H9 (cell line): ENCODE results near the gene EIF2S3B. TPM values are rescaled to one million over a fixed set of nuclear protein-coding genes. Genes with fewer than 3 reads are reported as not detected.

ENCODE experiments used
- DNase-seq: peaks from one replicate; pipeline ENCODE4 v3.0.0-alpha.2; 2017
- H2AFZ ChIP-seq: one replicate; pipeline ENCODE4 v1.6.1; 2013; ENCODE audit warnings: mild to moderate bottlenecking, low read length, control low read depth, moderate library complexity
- H2AK5ac ChIP-seq: 2 replicates; pipeline ENCODE4 v1.6.1; 2013; ENCODE audit warnings: low read length, control low read depth, mixed read lengths; ENCODE audit not compliant: insufficient read length
- H2BK120ac ChIP-seq: one replicate; pipeline ENCODE4 v1.6.1; 2013; ENCODE audit warnings: low read depth, mild to moderate bottlenecking, low read length, control low read depth, inconsistent platforms; ENCODE audit not compliant: poor library complexity, severe bottlenecking
- H2BK12ac ChIP-seq: 2 replicates; pipeline ENCODE4 v1.6.1; 2013; ENCODE audit warnings: low read length, control low read depth, mixed read lengths, low read depth; ENCODE audit not compliant: insufficient read length
- H2BK15ac ChIP-seq: 2 replicates; pipeline ENCODE4 v1.6.1; 2013; ENCODE audit warnings: low read depth, low read length, control low read depth
- H2BK20ac ChIP-seq: one replicate; pipeline ENCODE4 v1.6.1; 2013; ENCODE audit warnings: low read depth, mild to moderate bottlenecking, low read length, control low read depth, inconsistent platforms; ENCODE audit not compliant: poor library complexity, severe bottlenecking
- H2BK5ac ChIP-seq: 2 replicates; pipeline ENCODE4 v1.6.1; 2013; ENCODE audit warnings: low read length, control low read depth, mixed read lengths; ENCODE audit not compliant: insufficient read length
- H3K14ac ChIP-seq: 2 replicates; pipeline ENCODE4 v1.6.1; 2013; ENCODE audit warnings: low read length, control low read depth; ENCODE audit not compliant: insufficient read depth
- H3K18ac ChIP-seq: 2 replicates; pipeline ENCODE4 v1.6.1; 2013; ENCODE audit warnings: low read depth, mild to moderate bottlenecking, mixed read lengths, low read length, control low read depth; ENCODE audit not compliant: insufficient read length
- H3K23ac ChIP-seq: 2 replicates; pipeline ENCODE4 v1.6.1; 2013; ENCODE audit warnings: low read length, control low read depth, mixed read lengths, low read depth; ENCODE audit not compliant: insufficient read length
- H3K23me2 ChIP-seq: 2 replicates; pipeline ENCODE4 v1.6.1; 2013; ENCODE audit warnings: low read depth, mild to moderate bottlenecking, mixed read lengths, low read length, control low read depth; ENCODE audit not compliant: insufficient read length, poor library complexity, severe bottlenecking
- H3K27ac ChIP-seq: 2 replicates; pipeline ENCODE4 v1.5.1; 2013; ENCODE audit warnings: low read length, control low read depth, mixed read lengths, low read depth; ENCODE audit not compliant: insufficient read length
- H3K27me3 ChIP-seq: 2 replicates; pipeline ENCODE4 v1.6.1; 2013; ENCODE audit warnings: low read length, control low read depth, inconsistent platforms; ENCODE audit not compliant: insufficient read depth
- H3K4ac ChIP-seq: 2 replicates; pipeline ENCODE4 v1.6.1; 2013; ENCODE audit warnings: low read depth, mild to moderate bottlenecking, control low read depth, inconsistent platforms, low read length, moderate library complexity
- H3K4me1 ChIP-seq: 2 replicates; pipeline ENCODE4 v1.6.1; 2013; ENCODE audit warnings: low read length, control low read depth, inconsistent platforms; ENCODE audit not compliant: insufficient read depth
- H3K4me2 ChIP-seq: 2 replicates; pipeline ENCODE4 v1.6.1; 2013; ENCODE audit warnings: low read length, control low read depth, mixed read lengths; ENCODE audit not compliant: insufficient read length, insufficient read depth
- H3K56ac ChIP-seq: 2 replicates; pipeline ENCODE4 v1.6.1; 2013; ENCODE audit warnings: low read depth, mild to moderate bottlenecking, mixed read lengths, low read length, control low read depth; ENCODE audit not compliant: insufficient read length
- H3K79me1 ChIP-seq: 2 replicates; pipeline ENCODE4 v1.6.1; 2013; ENCODE audit warnings: low read depth, mild to moderate bottlenecking, moderate library complexity, low read length, control low read depth, inconsistent platforms; ENCODE audit not compliant: insufficient read depth, poor library complexity, severe bottlenecking
- H3K79me2 ChIP-seq: 2 replicates; pipeline ENCODE4 v1.6.1; 2013; ENCODE audit warnings: low read length, control low read depth, inconsistent platforms; ENCODE audit not compliant: insufficient read depth
- H3K9ac ChIP-seq: 2 replicates; pipeline ENCODE4 v1.6.1; 2013; ENCODE audit warnings: low read length, control low read depth, mixed read lengths; ENCODE audit not compliant: insufficient read length; ENCODE audit errors: extremely low read depth
- H3K9me3 ChIP-seq: one replicate; pipeline ENCODE4 v1.6.1; 2013; ENCODE audit warnings: low read depth, low read length, inconsistent platforms; ENCODE audit not compliant: control insufficient read depth
- H3T11ph ChIP-seq: one replicate; pipeline ENCODE4 v1.6.1; 2013; ENCODE audit warnings: mild to moderate bottlenecking, low read length, control low read depth, inconsistent platforms
- H4K20me1 ChIP-seq: one replicate; pipeline ENCODE4 v1.6.1; 2013; ENCODE audit not compliant: control insufficient read depth, insufficient read length, insufficient read depth
- H4K5ac ChIP-seq: 2 replicates; pipeline ENCODE4 v1.6.1; 2013; ENCODE audit warnings: low read depth, mild to moderate bottlenecking, mixed read lengths, low read length, control low read depth; ENCODE audit not compliant: insufficient read length
- H4K8ac ChIP-seq: replicated peaks from 2 replicates; pipeline ENCODE4 v1.6.1; 2013; ENCODE audit warnings: low read length, control low read depth, mixed read lengths, low read depth; ENCODE audit not compliant: insufficient read length
- H4K91ac ChIP-seq: 2 replicates; pipeline ENCODE4 v1.6.1; 2013; ENCODE audit warnings: low read depth, mild to moderate bottlenecking, moderate library complexity, mixed read lengths, low read length, control low read depth; ENCODE audit not compliant: insufficient read length
- H3K27ac Mint-ChIP-seq, 3 experiments: 2 replicates in 2 of 3; 3 replicates in 1 of 3; pipeline ENCODE4 v1.8.0; 2020 to 2021; ENCODE audit warnings: mixed read lengths in 3 of 3, mild to moderate bottlenecking in 1 of 3, moderate library complexity in 1 of 3
- H3K27me3 Mint-ChIP-seq: 2 replicates; pipeline ENCODE4 v1.8.0; 2021; ENCODE audit warnings: low read depth, mild to moderate bottlenecking, moderate library complexity, mixed read lengths
- H3K36me3 Mint-ChIP-seq, 3 experiments: 2 replicates in 2 of 3; 3 replicates in 1 of 3; pipeline ENCODE4 v1.8.0; 2020 to 2021; ENCODE audit warnings: low read depth in 3 of 3, mixed read lengths in 3 of 3; ENCODE audit not compliant: insufficient read depth in 1 of 3
- H3K4me1 Mint-ChIP-seq, 2 experiments: 2 replicates each; pipeline ENCODE4 v1.8.0; 2020; ENCODE audit warnings: mixed read lengths in 2 of 2
- H3K4me3 Mint-ChIP-seq, 2 experiments: 2 replicates in 1 of 2; 3 replicates in 1 of 2; pipeline ENCODE4 v1.8.0; 2020 to 2021; ENCODE audit warnings: mild to moderate bottlenecking in 2 of 2, mixed read lengths in 2 of 2, moderate library complexity in 1 of 2
- H3K9me3 Mint-ChIP-seq, 2 experiments: 2 replicates in 1 of 2; 3 replicates in 1 of 2; pipeline ENCODE4 v1.8.0; 2020; ENCODE audit warnings: mild to moderate bottlenecking in 2 of 2, mixed read lengths in 2 of 2, moderate library complexity in 1 of 2
- WGBS: extraction: QIAGEN DNeasy Blood & Tissue Kit; methylation state at CpG from one replicate; pipeline ENCODE4 v1.1.7; 2013; ENCODE audit warnings: missing lambda C conversion rate, low lambda C conversion rate, mixed read lengths; ENCODE audit not compliant: insufficient read length; ENCODE audit errors: extremely low coverage; 5-methylcytosine and 5-hydroxymethylcytosine counted together
- total RNA-seq: library from RNA; stranded (reverse); gene quantifications from 2 replicates; pipeline ENCODE4 v1.2.1, GENCODE V29; 2021
- TF ChIP-seq, protein P1 (sequence below): fragments of 200-600 bp; sonication (generic); conservative IDR thresholded peaks from 3 replicates; pipeline ENCODE4 v1.8.0; 2021; ENCODE audit warnings: antibody characterized with exemption, mild to moderate bottlenecking

EIF2S3B gene
- total RNA-seq, 1 experiment from 2014 or later = 2.1 TPM

- no peak overlapping the region for H2AK5ac ChIP-seq
- H2BK20ac ChIP-seq = no peak overlapping the region
- no peaks in the 10 kb centered on the region for H3K79me2 ChIP-seq
- H3K4me3 Mint-ChIP-seq = no peak overlapping the region
- H3K27ac Mint-ChIP-seq = no peak overlapping the region
- no peaks in the 10 kb centered on the region for H3K23me2 ChIP-seq
- peaks cover 0 to 2% (median 0%) of the 10 kb centered on the region in 3 experiments; a peak in 1 of 7 replicates for H3K36me3 Mint-ChIP-seq
- TF ChIP-seq, protein P1, sequence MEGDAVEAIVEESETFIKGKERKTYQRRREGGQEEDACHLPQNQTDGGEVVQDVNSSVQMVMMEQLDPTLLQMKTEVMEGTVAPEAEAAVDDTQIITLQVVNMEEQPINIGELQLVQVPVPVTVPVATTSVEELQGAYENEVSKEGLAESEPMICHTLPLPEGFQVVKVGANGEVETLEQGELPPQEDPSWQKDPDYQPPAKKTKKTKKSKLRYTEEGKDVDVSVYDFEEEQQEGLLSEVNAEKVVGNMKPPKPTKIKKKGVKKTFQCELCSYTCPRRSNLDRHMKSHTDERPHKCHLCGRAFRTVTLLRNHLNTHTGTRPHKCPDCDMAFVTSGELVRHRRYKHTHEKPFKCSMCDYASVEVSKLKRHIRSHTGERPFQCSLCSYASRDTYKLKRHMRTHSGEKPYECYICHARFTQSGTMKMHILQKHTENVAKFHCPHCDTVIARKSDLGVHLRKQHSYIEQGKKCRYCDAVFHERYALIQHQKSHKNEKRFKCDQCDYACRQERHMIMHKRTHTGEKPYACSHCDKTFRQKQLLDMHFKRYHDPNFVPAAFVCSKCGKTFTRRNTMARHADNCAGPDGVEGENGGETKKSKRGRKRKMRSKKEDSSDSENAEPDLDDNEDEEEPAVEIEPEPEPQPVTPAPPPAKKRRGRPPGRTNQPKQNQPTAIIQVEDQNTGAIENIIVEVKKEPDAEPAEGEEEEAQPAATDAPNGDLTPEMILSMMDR = no peak
- no peaks in the 10 kb centered on the region for H3K79me1 ChIP-seq
- H2AFZ ChIP-seq = no peak overlapping the region
- H2BK12ac ChIP-seq = no peak overlapping the region
- H3T11ph ChIP-seq = no peak overlapping the region
- H3K27ac ChIP-seq = no peak overlapping the region
- no peak overlapping the region for H3K9ac ChIP-seq
- H3K56ac ChIP-seq = no peak overlapping the region
- no peak overlapping the region for H4K8ac ChIP-seq
- no peak overlapping the region for H3K4ac ChIP-seq
- H4K91ac ChIP-seq = no peak overlapping the region
- H3K14ac ChIP-seq = no peak overlapping the region; the same call in 1 of the 2 replicates
- no peak overlapping the region for H2BK5ac ChIP-seq
- no peak overlapping the region for H3K18ac ChIP-seq
- no peak overlapping the region for H4K5ac ChIP-seq
- H2BK15ac ChIP-seq = no peak overlapping the region
- no peaks in the 10 kb centered on the region for H3K27me3 ChIP-seq
- WGBS = no CpG with 5 or more reads among the region's 25 CpGs
- no peak for DNase-seq
- no peak overlapping the region for H3K4me2 ChIP-seq
- H3K9me3 ChIP-seq = no peaks in the 10 kb centered on the region
- H3K9me3 Mint-ChIP-seq = 0 out of 5 replicates have a peak, but pooled peaks cover 0 to 2% of the 10 kb centered on the region in 2 experiments
- H2BK120ac ChIP-seq = no peak overlapping the region
- no peaks in the 10 kb centered on the region for H3K4me1 ChIP-seq
- H3K23ac ChIP-seq = no peak overlapping the region
- H3K4me1 Mint-ChIP-seq = no peaks in the 10 kb centered on the region
- peaks cover 2% of the 10 kb centered on the region; the same call in 1 of the 2 replicates for H3K27me3 Mint-ChIP-seq
- no peaks in the 10 kb centered on the region for H4K20me1 ChIP-seq
Measured at GRCh38 chr12:10551375-10551774, 45.7 kb downstream of the EIF2S3B start.
